ENCODE data around the gene RASGEF1B.

Gene RASGEF1B

GRCh38 chr4:81512001-81512756, 40.5 kb upstream of the RASGEF1B start:
- DNase-seq (ENCODE audit: low read depth), result no peak
- no peak overlapping the region for H3K4me3 ChIP-seq (ENCODE audit: low read length)
- TF ChIP-seq CTCF (conservative IDR thresholded peaks at IDR 0.05; ENCODE audit: low read depth, low read length), result no peak

DNA sequence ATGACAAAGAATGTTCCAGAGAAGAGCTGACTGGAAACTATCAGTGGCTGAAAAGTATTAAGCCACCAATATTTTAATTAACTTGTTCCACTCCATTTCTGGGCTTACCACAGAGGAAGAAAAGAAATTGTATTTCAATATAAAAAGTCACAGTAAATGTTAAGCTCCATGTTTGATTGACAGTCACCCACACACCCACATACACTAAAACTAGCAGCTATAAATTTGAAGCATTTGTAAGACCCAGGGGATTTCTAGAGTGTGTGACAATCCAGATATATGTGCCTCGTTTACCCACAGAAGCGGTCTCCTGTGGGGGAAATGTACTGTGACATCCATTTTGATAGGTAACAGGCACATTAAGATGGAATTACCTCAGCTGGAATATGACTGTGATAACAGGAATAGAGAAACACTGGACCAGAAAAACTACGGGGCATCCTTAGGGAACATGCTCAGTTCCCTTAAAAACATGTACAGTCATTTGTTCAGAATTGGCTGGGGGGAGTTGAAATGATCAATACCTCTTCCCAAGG, 39.0 kb upstream of the RASGEF1B start:
- H3K4me3 ChIP-seq (ENCODE audit: low read length), result no peak overlapping the region
- no peak for DNase-seq (ENCODE audit: low read depth)
- TF ChIP-seq CTCF (conservative IDR thresholded peaks at IDR 0.05; ENCODE audit: low read depth, low read length), result no peak

DNA sequence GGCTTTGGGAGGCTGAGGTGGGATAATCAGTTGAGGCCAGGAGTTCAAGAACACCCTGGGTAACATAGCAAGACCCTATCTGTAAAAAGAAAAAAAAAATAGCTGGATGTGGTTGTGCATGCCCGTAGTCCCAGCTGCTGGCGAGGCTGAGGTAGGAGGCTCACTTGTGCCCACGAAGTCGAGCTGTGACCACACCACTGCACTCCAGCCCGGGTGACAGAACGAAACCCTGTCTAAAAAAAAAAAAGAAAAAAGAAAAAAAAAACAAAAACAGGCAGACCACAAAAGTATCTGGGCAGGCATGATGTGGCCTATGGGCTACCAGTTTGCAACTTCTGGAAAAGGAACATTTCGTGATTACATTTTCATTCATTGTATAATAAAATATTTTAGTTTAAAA, 38.1 kb upstream of the RASGEF1B start:
- no peak overlapping the region for H3K4me3 ChIP-seq (ENCODE audit: low read length)
- DNase-seq (ENCODE audit: low read depth), result no peak
- no peak for TF ChIP-seq CTCF (conservative IDR thresholded peaks at IDR 0.05; ENCODE audit: low read depth, low read length)

DNA sequence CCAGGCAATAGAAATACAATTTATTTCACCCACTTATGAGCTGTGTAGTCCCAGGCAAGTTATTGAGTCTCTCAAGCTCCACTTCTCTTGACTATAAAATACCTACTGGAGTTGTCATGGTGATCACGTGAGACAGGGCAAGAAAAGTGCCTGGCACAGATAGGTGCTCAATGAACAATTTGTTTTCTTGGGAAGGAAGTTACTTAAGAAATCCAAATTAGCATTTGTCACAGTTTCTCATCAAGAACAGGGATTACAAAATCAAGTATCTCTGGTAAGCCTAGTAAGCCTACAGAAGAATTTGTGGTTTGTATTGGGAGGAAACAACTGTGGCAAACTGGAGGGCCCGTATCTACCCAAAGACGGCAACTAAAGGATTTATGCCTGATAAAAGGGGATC, 37.5 kb upstream of the RASGEF1B start:
- no peak for DNase-seq (ENCODE audit: low read depth)
- H3K4me3 ChIP-seq (ENCODE audit: low read length), result no peak overlapping the region
- no peak for TF ChIP-seq CTCF (conservative IDR thresholded peaks at IDR 0.05; ENCODE audit: low read depth, low read length)

GRCh38 chr4:81508411-81509185, 36.9 kb upstream of the RASGEF1B start:
- H3K4me3 ChIP-seq (ENCODE audit: low read length), result no peak overlapping the region
- no peak for DNase-seq (ENCODE audit: low read depth)
- no peak for TF ChIP-seq CTCF (conservative IDR thresholded peaks at IDR 0.05; ENCODE audit: low read depth, low read length)

DNA sequence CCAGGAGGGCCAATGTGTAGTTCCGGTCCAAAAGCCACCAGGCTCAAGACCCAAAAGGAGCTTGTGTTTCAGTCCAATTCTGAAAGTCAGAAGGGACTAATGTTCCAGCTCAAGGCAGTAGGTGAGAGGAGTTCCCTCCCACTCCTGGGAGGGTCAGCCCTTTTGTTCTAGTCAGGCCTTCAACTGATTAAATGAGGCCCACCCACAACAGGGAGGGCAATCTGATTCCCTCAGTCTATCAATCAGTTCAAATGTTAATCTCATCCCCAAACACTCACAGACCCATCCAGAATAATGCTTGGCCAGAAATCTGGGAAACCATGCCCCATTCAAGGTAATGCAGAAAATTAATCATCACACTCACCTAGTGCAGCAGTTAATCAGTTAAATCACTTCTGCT, 35.8 kb upstream of the RASGEF1B start:
- H3K4me3 ChIP-seq (ENCODE audit: low read length), result no peak overlapping the region
- no peak for DNase-seq (ENCODE audit: low read depth)
- no peak for TF ChIP-seq CTCF (conservative IDR thresholded peaks at IDR 0.05; ENCODE audit: low read depth, low read length)

All from retinal pigment epithelial cell (primary cell).